H9 (cell line): ENCODE measurements around the gene MOB3B. TPM values are rescaled to one million over a fixed set of nuclear protein-coding genes. Genes with fewer than 3 reads are reported as not detected.

Source experiments
- DNase-seq: peaks from one replicate; pipeline ENCODE4 v3.0.0-alpha.2; 2017
- H2AFZ ChIP-seq: one replicate; pipeline ENCODE4 v1.6.1; 2013; ENCODE audit warnings: mild to moderate bottlenecking, low read length, control low read depth, moderate library complexity
- H2AK5ac ChIP-seq: 2 replicates; pipeline ENCODE4 v1.6.1; 2013; ENCODE audit warnings: low read length, control low read depth, mixed read lengths; ENCODE audit not compliant: insufficient read length
- H2BK120ac ChIP-seq: one replicate; pipeline ENCODE4 v1.6.1; 2013; ENCODE audit warnings: low read depth, mild to moderate bottlenecking, low read length, control low read depth, inconsistent platforms; ENCODE audit not compliant: poor library complexity, severe bottlenecking
- H2BK12ac ChIP-seq: 2 replicates; pipeline ENCODE4 v1.6.1; 2013; ENCODE audit warnings: low read length, control low read depth, mixed read lengths, low read depth; ENCODE audit not compliant: insufficient read length
- H2BK15ac ChIP-seq: 2 replicates; pipeline ENCODE4 v1.6.1; 2013; ENCODE audit warnings: low read depth, low read length, control low read depth
- H2BK20ac ChIP-seq: one replicate; pipeline ENCODE4 v1.6.1; 2013; ENCODE audit warnings: low read depth, mild to moderate bottlenecking, low read length, control low read depth, inconsistent platforms; ENCODE audit not compliant: poor library complexity, severe bottlenecking
- H2BK5ac ChIP-seq: 2 replicates; pipeline ENCODE4 v1.6.1; 2013; ENCODE audit warnings: low read length, control low read depth, mixed read lengths; ENCODE audit not compliant: insufficient read length
- H3K14ac ChIP-seq: 2 replicates; pipeline ENCODE4 v1.6.1; 2013; ENCODE audit warnings: low read length, control low read depth; ENCODE audit not compliant: insufficient read depth
- H3K18ac ChIP-seq: 2 replicates; pipeline ENCODE4 v1.6.1; 2013; ENCODE audit warnings: low read depth, mild to moderate bottlenecking, mixed read lengths, low read length, control low read depth; ENCODE audit not compliant: insufficient read length
- H3K23ac ChIP-seq: 2 replicates; pipeline ENCODE4 v1.6.1; 2013; ENCODE audit warnings: low read length, control low read depth, mixed read lengths, low read depth; ENCODE audit not compliant: insufficient read length
- H3K23me2 ChIP-seq: 2 replicates; pipeline ENCODE4 v1.6.1; 2013; ENCODE audit warnings: low read depth, mild to moderate bottlenecking, mixed read lengths, low read length, control low read depth; ENCODE audit not compliant: insufficient read length, poor library complexity, severe bottlenecking
- H3K27ac ChIP-seq: 2 replicates; pipeline ENCODE4 v1.5.1; 2013; ENCODE audit warnings: low read length, control low read depth, mixed read lengths, low read depth; ENCODE audit not compliant: insufficient read length
- H3K27me3 ChIP-seq: 2 replicates; pipeline ENCODE4 v1.6.1; 2013; ENCODE audit warnings: low read length, control low read depth, inconsistent platforms; ENCODE audit not compliant: insufficient read depth
- H3K4ac ChIP-seq: 2 replicates; pipeline ENCODE4 v1.6.1; 2013; ENCODE audit warnings: low read depth, mild to moderate bottlenecking, control low read depth, inconsistent platforms, low read length, moderate library complexity
- H3K4me1 ChIP-seq: 2 replicates; pipeline ENCODE4 v1.6.1; 2013; ENCODE audit warnings: low read length, control low read depth, inconsistent platforms; ENCODE audit not compliant: insufficient read depth
- H3K4me2 ChIP-seq: 2 replicates; pipeline ENCODE4 v1.6.1; 2013; ENCODE audit warnings: low read length, control low read depth, mixed read lengths; ENCODE audit not compliant: insufficient read length, insufficient read depth
- H3K56ac ChIP-seq: 2 replicates; pipeline ENCODE4 v1.6.1; 2013; ENCODE audit warnings: low read depth, mild to moderate bottlenecking, mixed read lengths, low read length, control low read depth; ENCODE audit not compliant: insufficient read length
- H3K79me1 ChIP-seq: 2 replicates; pipeline ENCODE4 v1.6.1; 2013; ENCODE audit warnings: low read depth, mild to moderate bottlenecking, moderate library complexity, low read length, control low read depth, inconsistent platforms; ENCODE audit not compliant: insufficient read depth, poor library complexity, severe bottlenecking
- H3K79me2 ChIP-seq: 2 replicates; pipeline ENCODE4 v1.6.1; 2013; ENCODE audit warnings: low read length, control low read depth, inconsistent platforms; ENCODE audit not compliant: insufficient read depth
- H3K9ac ChIP-seq: 2 replicates; pipeline ENCODE4 v1.6.1; 2013; ENCODE audit warnings: low read length, control low read depth, mixed read lengths; ENCODE audit not compliant: insufficient read length; ENCODE audit errors: extremely low read depth
- H3K9me3 ChIP-seq: one replicate; pipeline ENCODE4 v1.6.1; 2013; ENCODE audit warnings: low read depth, low read length, inconsistent platforms; ENCODE audit not compliant: control insufficient read depth
- H3T11ph ChIP-seq: one replicate; pipeline ENCODE4 v1.6.1; 2013; ENCODE audit warnings: mild to moderate bottlenecking, low read length, control low read depth, inconsistent platforms
- H4K20me1 ChIP-seq: one replicate; pipeline ENCODE4 v1.6.1; 2013; ENCODE audit not compliant: control insufficient read depth, insufficient read length, insufficient read depth
- H4K5ac ChIP-seq: 2 replicates; pipeline ENCODE4 v1.6.1; 2013; ENCODE audit warnings: low read depth, mild to moderate bottlenecking, mixed read lengths, low read length, control low read depth; ENCODE audit not compliant: insufficient read length
- H4K8ac ChIP-seq: replicated peaks from 2 replicates; pipeline ENCODE4 v1.6.1; 2013; ENCODE audit warnings: low read length, control low read depth, mixed read lengths, low read depth; ENCODE audit not compliant: insufficient read length
- H4K91ac ChIP-seq: 2 replicates; pipeline ENCODE4 v1.6.1; 2013; ENCODE audit warnings: low read depth, mild to moderate bottlenecking, moderate library complexity, mixed read lengths, low read length, control low read depth; ENCODE audit not compliant: insufficient read length
- H3K27ac Mint-ChIP-seq, 3 experiments: 2 replicates in 2 of 3; 3 replicates in 1 of 3; pipeline ENCODE4 v1.8.0; 2020 to 2021; ENCODE audit warnings: mixed read lengths in 3 of 3, mild to moderate bottlenecking in 1 of 3, moderate library complexity in 1 of 3
- H3K27me3 Mint-ChIP-seq: 2 replicates; pipeline ENCODE4 v1.8.0; 2021; ENCODE audit warnings: low read depth, mild to moderate bottlenecking, moderate library complexity, mixed read lengths
- H3K36me3 Mint-ChIP-seq, 3 experiments: 2 replicates in 2 of 3; 3 replicates in 1 of 3; pipeline ENCODE4 v1.8.0; 2020 to 2021; ENCODE audit warnings: low read depth in 3 of 3, mixed read lengths in 3 of 3; ENCODE audit not compliant: insufficient read depth in 1 of 3
- H3K4me1 Mint-ChIP-seq, 2 experiments: 2 replicates each; pipeline ENCODE4 v1.8.0; 2020; ENCODE audit warnings: mixed read lengths in 2 of 2
- H3K4me3 Mint-ChIP-seq, 2 experiments: 2 replicates in 1 of 2; 3 replicates in 1 of 2; pipeline ENCODE4 v1.8.0; 2020 to 2021; ENCODE audit warnings: mild to moderate bottlenecking in 2 of 2, mixed read lengths in 2 of 2, moderate library complexity in 1 of 2
- H3K9me3 Mint-ChIP-seq, 2 experiments: 2 replicates in 1 of 2; 3 replicates in 1 of 2; pipeline ENCODE4 v1.8.0; 2020; ENCODE audit warnings: mild to moderate bottlenecking in 2 of 2, mixed read lengths in 2 of 2, moderate library complexity in 1 of 2
- WGBS: extraction: QIAGEN DNeasy Blood & Tissue Kit; methylation state at CpG from one replicate; pipeline ENCODE4 v1.1.7; 2013; ENCODE audit warnings: missing lambda C conversion rate, low lambda C conversion rate, mixed read lengths; ENCODE audit not compliant: insufficient read length; ENCODE audit errors: extremely low coverage; 5-methylcytosine and 5-hydroxymethylcytosine counted together
- total RNA-seq: library from RNA; stranded (reverse); gene quantifications from 2 replicates; pipeline ENCODE4 v1.2.1, GENCODE V29; 2021
- TF ChIP-seq, protein P1 (sequence below): fragments of 200-600 bp; sonication (generic); conservative IDR thresholded peaks from 3 replicates; pipeline ENCODE4 v1.8.0; 2021; ENCODE audit warnings: antibody characterized with exemption, mild to moderate bottlenecking

The MOB3B gene
- total RNA-seq, 1 experiment from 2014 or later, result 9.8 TPM

DNA sequence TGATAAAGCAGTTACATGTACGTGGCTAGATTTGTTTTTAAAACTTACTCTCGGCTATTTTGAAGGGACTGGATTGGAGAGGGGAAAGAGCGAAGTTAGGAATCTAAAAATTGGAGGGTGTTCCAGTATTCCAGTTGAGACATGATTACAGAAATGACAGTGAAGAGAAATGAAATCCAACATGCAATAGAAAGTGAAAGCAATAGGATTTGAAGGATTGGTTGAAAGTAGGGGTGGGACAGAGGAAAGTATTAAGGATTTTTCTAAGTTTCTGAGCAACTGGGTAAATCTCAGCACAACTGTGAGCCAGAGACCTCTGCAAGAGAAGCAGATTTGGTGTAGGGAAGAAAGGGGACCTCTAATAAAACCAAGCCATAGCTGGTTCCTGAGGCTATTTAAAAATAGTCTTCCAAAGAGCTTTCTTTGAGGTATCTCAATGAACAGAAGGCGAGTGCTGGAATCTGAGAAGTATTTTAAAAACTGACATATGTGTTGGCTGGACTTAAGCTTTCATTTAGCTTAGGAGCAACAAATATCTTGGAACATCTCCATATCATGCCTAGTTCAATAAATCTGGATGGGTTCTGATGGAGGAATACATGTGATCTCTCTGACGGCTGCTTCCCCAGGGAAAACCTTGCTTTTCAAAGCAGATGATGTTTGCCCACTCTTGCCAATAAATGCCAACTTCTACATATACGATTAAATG, 115.9 kb downstream of the MOB3B start:
- Histone ChIP-seq H4K91ac (no peak overlapping the region), H2BK5ac (no peak overlapping the region), H4K20me1 (no peaks in the 10 kb centered on the region), H4K8ac (no peak overlapping the region), H3K27ac (no peak overlapping the region), H3K9me3 (no peaks in the 10 kb centered on the region), H3T11ph (no peak overlapping the region), H2BK20ac (no peak overlapping the region), H2BK15ac (no peak overlapping the region), H2BK120ac (no peak overlapping the region), H3K79me1 (no peaks in the 10 kb centered on the region), H3K27me3 (no peaks in the 10 kb centered on the region), H4K5ac (no peak overlapping the region), H3K23ac (no peak overlapping the region), H3K23me2 (no peaks in the 10 kb centered on the region), H3K4me2 (no peak overlapping the region), H3K4me1 (no peaks in the 10 kb centered on the region), H2AK5ac (no peak overlapping the region), H3K18ac (no peak overlapping the region), H2AFZ (no peak overlapping the region), H3K9ac (no peak overlapping the region), H3K4ac (no peak overlapping the region), H3K56ac (no peak overlapping the region), H3K14ac (no peak overlapping the region), H2BK12ac (no peak overlapping the region), H3K79me2 (no peaks in the 10 kb centered on the region; the same call in 1 of the 2 replicates)
- WGBS, result no CpG with 5 or more reads among the region's 6 CpGs
- no peak for DNase-seq
- no peak overlapping the region for H3K27ac Mint-ChIP-seq
- H3K9me3 Mint-ChIP-seq, result no peaks in the 10 kb centered on the region
- H3K4me1 Mint-ChIP-seq, result peaks cover 18% of the 10 kb centered on the region in 2 experiments
- TF ChIP-seq, protein P1, sequence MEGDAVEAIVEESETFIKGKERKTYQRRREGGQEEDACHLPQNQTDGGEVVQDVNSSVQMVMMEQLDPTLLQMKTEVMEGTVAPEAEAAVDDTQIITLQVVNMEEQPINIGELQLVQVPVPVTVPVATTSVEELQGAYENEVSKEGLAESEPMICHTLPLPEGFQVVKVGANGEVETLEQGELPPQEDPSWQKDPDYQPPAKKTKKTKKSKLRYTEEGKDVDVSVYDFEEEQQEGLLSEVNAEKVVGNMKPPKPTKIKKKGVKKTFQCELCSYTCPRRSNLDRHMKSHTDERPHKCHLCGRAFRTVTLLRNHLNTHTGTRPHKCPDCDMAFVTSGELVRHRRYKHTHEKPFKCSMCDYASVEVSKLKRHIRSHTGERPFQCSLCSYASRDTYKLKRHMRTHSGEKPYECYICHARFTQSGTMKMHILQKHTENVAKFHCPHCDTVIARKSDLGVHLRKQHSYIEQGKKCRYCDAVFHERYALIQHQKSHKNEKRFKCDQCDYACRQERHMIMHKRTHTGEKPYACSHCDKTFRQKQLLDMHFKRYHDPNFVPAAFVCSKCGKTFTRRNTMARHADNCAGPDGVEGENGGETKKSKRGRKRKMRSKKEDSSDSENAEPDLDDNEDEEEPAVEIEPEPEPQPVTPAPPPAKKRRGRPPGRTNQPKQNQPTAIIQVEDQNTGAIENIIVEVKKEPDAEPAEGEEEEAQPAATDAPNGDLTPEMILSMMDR, result no peak
- H3K4me3 Mint-ChIP-seq, result no peak overlapping the region
- no peaks in the 10 kb centered on the region for H3K27me3 Mint-ChIP-seq
- H3K36me3 Mint-ChIP-seq, result peaks cover 0 to 4% (median 3%) of the 10 kb centered on the region in 3 experiments; a peak in 2 of 7 replicates
